Natural killer cell (primary cell): ENCODE data around the gene NSDHL. TPM values are rescaled to one million over a fixed set of nuclear protein-coding genes. Genes with fewer than 3 reads are reported as not detected.
"Not testable (repeated sequence)": the region's sequence is repeated elsewhere in the genome, so short reads cannot be mapped to it uniquely, and the experiment has no call there.

ENCODE experiments used
- ATAC-seq, 3 donors: fragments of 150-1000 bp in 2 of 3; fragments of 200-7000 bp in 1 of 3; cut with Tn5 transposase; 1 replicate in 1 of 3; 2 replicates in 2 of 3; pipeline ENCODE4 v1.10.0; 2021; ENCODE audit warnings: mild to moderate bottlenecking in 2 of 3, moderate library complexity in 2 of 3
- DNase-seq, 2 donors: peaks; one replicate each; pipeline versions ENCODE4 v3.0.0 to v3.0.0-alpha.2; 2013 to 2021; ENCODE audit warnings: mixed read lengths in 1 of 2
- H3K27ac ChIP-seq: one replicate; pipeline ENCODE4 v1.5.1; 2013; ENCODE audit warnings: mild to moderate bottlenecking, low read length
- H3K27me3 ChIP-seq: one replicate; pipeline ENCODE4 v1.6.1; 2013; ENCODE audit warnings: low read length; ENCODE audit not compliant: control insufficient read depth, insufficient read depth
- H3K36me3 ChIP-seq: one replicate; pipeline ENCODE4 v1.6.1; 2013; ENCODE audit warnings: low read length; ENCODE audit not compliant: control insufficient read depth, insufficient read depth
- H3K4me1 ChIP-seq: one replicate; pipeline ENCODE4 v1.6.1; 2013; ENCODE audit warnings: low read length; ENCODE audit not compliant: control insufficient read depth, insufficient read depth
- H3K4me3 ChIP-seq: one replicate; pipeline ENCODE4 v1.5.1; 2013; ENCODE audit warnings: low read length
- H3K9me3 ChIP-seq: one replicate; pipeline ENCODE4 v1.6.1; 2013; ENCODE audit warnings: low read length; ENCODE audit not compliant: control insufficient read depth, insufficient read depth
- H3K27ac Mint-ChIP-seq, 2 donors: one replicate each; pipeline ENCODE4 v1.8.0; 2022; ENCODE audit warnings: mild to moderate bottlenecking in 2 of 2, mixed read lengths in 2 of 2, moderate library complexity in 1 of 2
- H3K27me3 Mint-ChIP-seq, 2 donors: one replicate each; pipeline ENCODE4 v1.8.0; 2022; ENCODE audit warnings: low read depth in 2 of 2, mixed read lengths in 2 of 2
- H3K36me3 Mint-ChIP-seq: one replicate; pipeline ENCODE4 v1.8.0; 2022; ENCODE audit warnings: mixed read lengths
- H3K4me1 Mint-ChIP-seq, 2 donors: one replicate each; pipeline ENCODE4 v1.8.0; 2022; ENCODE audit warnings: mixed read lengths in 2 of 2
- H3K4me3 Mint-ChIP-seq: one replicate; pipeline ENCODE4 v1.8.0; 2022; ENCODE audit warnings: mild to moderate bottlenecking, moderate library complexity, mixed read lengths
- H3K9me3 Mint-ChIP-seq, 2 donors: one replicate each; pipeline ENCODE4 v1.8.0; 2022; ENCODE audit warnings: mixed read lengths in 2 of 2
- WGBS: methylation state at CpG from one replicate; pipeline ENCODE4 v1.1.7; 2013; ENCODE audit warnings: missing lambda C conversion rate; ENCODE audit not compliant: insufficient coverage; 5-methylcytosine and 5-hydroxymethylcytosine counted together
- intact Hi-C: fragments of 100-400 bp; cut with micrococcal nuclease; formaldehyde crosslinking; loops from one replicate; pipeline ENCODE4 v1.14.2; 2022
- total RNA-seq, 4 donors: library from RNA; stranded (reverse); fragments of 120-200 nt in 1 of 4; gene quantifications; one replicate each; pipeline versions ENCODE4 v1.2.3 to v1.2.4, GENCODE V29; 2013 to 2022
- TF ChIP-seq, protein P1 (sequence below): fragments of 200-600 bp; IDR thresholded peaks from one replicate; pipeline ENCODE4 v1.8.0; 2022; ENCODE audit warnings: antibody characterized with exemption

The NSDHL gene
- total RNA-seq, 3 donors from 2014 or later (not counting 1 experiment from before 2014, with no cell fraction given) = 4.9 to 8.2 (median 7.9) TPM

DNA sequence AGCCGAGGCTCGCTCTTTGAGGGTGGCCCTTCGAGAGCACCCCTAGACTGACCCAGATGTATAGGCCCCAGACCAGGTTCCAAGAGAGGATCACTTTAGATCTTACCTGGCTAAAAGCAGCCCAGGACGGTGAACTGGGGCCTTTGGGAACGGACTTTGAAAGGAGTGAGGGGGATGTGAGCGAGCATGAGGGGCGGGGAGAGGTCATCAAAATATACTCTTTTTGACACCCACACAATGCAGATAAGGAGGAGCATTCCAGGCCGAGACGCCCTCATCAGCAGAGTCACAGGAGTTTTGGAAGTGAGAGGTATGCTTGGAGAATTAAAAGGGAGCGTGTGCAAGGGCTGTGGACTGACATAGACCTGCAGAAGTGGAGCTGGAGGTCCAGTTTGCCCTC lies 528 bp downstream of the NSDHL start:
- Mint-ChIP-seq H3K4me3 (peak overlapping the region; percentile 92), H3K4me1 (peaks cover 0 to 34% of the 10 kb centered on the region in 2 donors), H3K27ac (peak overlapping the region; percentile 80 to 91), H3K27me3 (no peaks in the 10 kb centered on the region), H3K36me3 (no peaks in the 10 kb centered on the region), H3K9me3 (no peaks in the 10 kb centered on the region)
- ATAC-seq = no peak
- intact Hi-C loops = no loop called here
- peak overlapping the region; percentile 59 for H3K27ac ChIP-seq
- H3K9me3 ChIP-seq = no peaks in the 10 kb centered on the region
- peak overlapping the region; percentile 71 for H3K4me3 ChIP-seq
- H3K27me3 ChIP-seq = no peaks in the 10 kb centered on the region
- TF ChIP-seq, protein P1, sequence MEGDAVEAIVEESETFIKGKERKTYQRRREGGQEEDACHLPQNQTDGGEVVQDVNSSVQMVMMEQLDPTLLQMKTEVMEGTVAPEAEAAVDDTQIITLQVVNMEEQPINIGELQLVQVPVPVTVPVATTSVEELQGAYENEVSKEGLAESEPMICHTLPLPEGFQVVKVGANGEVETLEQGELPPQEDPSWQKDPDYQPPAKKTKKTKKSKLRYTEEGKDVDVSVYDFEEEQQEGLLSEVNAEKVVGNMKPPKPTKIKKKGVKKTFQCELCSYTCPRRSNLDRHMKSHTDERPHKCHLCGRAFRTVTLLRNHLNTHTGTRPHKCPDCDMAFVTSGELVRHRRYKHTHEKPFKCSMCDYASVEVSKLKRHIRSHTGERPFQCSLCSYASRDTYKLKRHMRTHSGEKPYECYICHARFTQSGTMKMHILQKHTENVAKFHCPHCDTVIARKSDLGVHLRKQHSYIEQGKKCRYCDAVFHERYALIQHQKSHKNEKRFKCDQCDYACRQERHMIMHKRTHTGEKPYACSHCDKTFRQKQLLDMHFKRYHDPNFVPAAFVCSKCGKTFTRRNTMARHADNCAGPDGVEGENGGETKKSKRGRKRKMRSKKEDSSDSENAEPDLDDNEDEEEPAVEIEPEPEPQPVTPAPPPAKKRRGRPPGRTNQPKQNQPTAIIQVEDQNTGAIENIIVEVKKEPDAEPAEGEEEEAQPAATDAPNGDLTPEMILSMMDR = no peak
- peaks cover 17% of the 10 kb centered on the region for H3K4me1 ChIP-seq
- DNase-seq = no peak
- WGBS = 11% methylated on average over 7 of the region's 10 CpGs
- H3K36me3 ChIP-seq = no peaks in the 10 kb centered on the region

DNA sequence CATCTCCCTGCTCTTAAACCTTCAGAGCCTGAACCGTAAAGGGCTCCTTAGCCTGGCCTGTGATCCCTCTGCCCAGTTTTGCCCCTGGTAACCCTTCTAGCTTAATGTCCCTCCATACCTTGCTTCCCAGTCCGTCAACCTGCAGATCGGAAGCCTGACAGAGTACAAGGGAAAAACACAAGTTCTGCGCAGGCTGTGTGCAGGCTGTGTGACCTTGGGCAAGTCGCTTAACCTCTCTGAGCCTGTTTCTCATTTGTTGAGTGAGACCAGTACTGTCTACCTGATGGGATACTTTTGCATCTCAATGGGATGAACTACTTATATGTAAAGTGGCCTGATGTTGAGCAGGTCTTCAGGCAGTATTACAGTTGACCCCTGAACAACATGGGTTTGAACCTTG lies 1.7 kb downstream of the NSDHL start:
- ATAC-seq (no peak), DNase-seq (no peak)
- Histone ChIP-seq H3K9me3 (no peaks in the 10 kb centered on the region), H3K4me1 (peaks cover 17% of the 10 kb centered on the region), H3K4me3 (no peak overlapping the region), H3K27me3 (no peaks in the 10 kb centered on the region), H3K36me3 (no peaks in the 10 kb centered on the region), H3K27ac (no peak overlapping the region)
- Mint-ChIP-seq H3K4me1 (peaks cover 0 to 37% of the 10 kb centered on the region in 2 donors), H3K27ac (peak overlapping the region; percentile 51 to 91), H3K27me3 (no peaks in the 10 kb centered on the region), H3K9me3 (no peaks in the 10 kb centered on the region), H3K4me3 (peak overlapping the region; percentile 8), H3K36me3 (no peaks in the 10 kb centered on the region)
- WGBS = 98% methylated on average over 5 of the region's 5 CpGs
- intact Hi-C loops = no loop called here
- TF ChIP-seq, protein P1 = no peak

DNA sequence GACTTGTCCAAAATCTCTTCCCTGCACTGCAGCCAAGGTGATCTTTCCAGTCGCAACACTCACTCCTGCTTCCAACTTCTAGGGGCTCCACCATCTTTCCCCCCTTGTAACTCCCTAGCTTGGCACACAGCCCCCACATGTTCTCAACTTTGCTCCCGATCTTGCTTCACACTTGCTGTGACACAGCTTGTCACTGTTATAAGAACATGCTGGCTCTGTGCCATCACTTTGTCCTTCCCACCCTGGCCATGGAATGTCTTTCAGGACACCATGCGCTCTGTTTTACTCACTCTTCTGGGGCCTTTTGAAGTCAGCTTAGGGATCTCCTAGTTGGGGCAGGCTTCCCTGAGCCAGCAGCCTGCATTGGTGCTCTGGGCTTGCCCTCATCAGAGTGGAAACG lies 2.5 kb downstream of the NSDHL start:
- peak overlapping the region; percentile 51 to 57 for H3K27ac Mint-ChIP-seq
- H3K27ac ChIP-seq = no peak overlapping the region
- no peaks in the 10 kb centered on the region for H3K36me3 Mint-ChIP-seq
- ATAC-seq = no peak
- no peaks in the 10 kb centered on the region for H3K36me3 ChIP-seq
- intact Hi-C loops = no loop called here
- H3K9me3 Mint-ChIP-seq = no peaks in the 10 kb centered on the region
- 91% methylated on average over 4 of the region's 4 CpGs for WGBS
- H3K4me3 ChIP-seq = no peak overlapping the region
- no peaks in the 10 kb centered on the region for H3K27me3 Mint-ChIP-seq
- no peaks in the 10 kb centered on the region for H3K27me3 ChIP-seq
- TF ChIP-seq, protein P1 = no peak
- H3K4me1 ChIP-seq = peaks cover 17% of the 10 kb centered on the region
- DNase-seq = no peak
- peak overlapping the region; percentile 55 for H3K4me3 Mint-ChIP-seq
- H3K4me1 Mint-ChIP-seq = peaks cover 0 to 43% of the 10 kb centered on the region in 2 donors
- H3K9me3 ChIP-seq = no peaks in the 10 kb centered on the region

DNA sequence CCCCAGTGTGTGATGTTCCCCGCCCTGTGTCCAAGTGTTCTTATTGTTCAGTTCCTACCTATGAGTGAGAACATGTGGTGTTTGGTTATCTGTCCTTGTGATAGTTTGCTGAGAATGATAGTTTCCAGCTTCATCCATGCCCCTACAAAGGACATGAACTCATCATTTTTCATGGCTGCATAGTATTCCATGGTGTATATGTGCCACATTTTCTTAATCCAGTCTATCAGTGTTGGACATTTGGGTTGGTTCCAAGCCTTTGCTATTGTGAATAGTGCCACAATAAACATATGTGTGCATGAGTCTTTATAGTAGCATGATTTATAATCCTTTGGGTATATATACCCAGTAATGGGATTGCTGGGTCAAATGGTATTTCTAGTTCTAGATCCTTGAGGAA lies 4.6 kb downstream of the NSDHL start:
- not testable (repeated sequence) for ATAC-seq

More for the DNA sequence above, 4.6 kb downstream of the NSDHL start:
- H3K27me3 Mint-ChIP-seq, H3K36me3 ChIP-seq, H3K4me3 ChIP-seq, DNase-seq, H3K9me3 ChIP-seq, intact Hi-C loops, H3K27ac Mint-ChIP-seq, H3K4me3 Mint-ChIP-seq, H3K27ac ChIP-seq, H3K9me3 Mint-ChIP-seq, H3K27me3 ChIP-seq, H3K36me3 Mint-ChIP-seq: not testable (repeated sequence)
- no CpG with 5 or more reads among the region's 1 CpG for WGBS
- peaks cover 0 to 42% of the 10 kb centered on the region in 2 donors for H3K4me1 Mint-ChIP-seq
- peaks cover 11% of the 10 kb centered on the region for H3K4me1 ChIP-seq
